Esophagus muscularis mucosa (tissue), 4 donors: Measurements from ENCODE around the gene AQP6. TPM values are rescaled to one million over a fixed set of nuclear protein-coding genes. Genes with fewer than 3 reads are reported as not detected.
A peak's percentile ranks its signal among the peaks of the same experiment; 100 is the strongest.

Experiments used
- DNase-seq: peaks from one replicate; pipeline ENCODE4 v3.0.0-alpha.2; 2017; ENCODE audit errors: extremely low spot score
- H3K27ac ChIP-seq, 4 donors: fragments of 200-600 bp; sonication (generic); replicated peaks in 1 of 4; 1 replicate in 3 of 4; 2 replicates in 1 of 4; pipeline ENCODE4 v1.5.1; 2016 to 2019; ENCODE audit warnings: mild to moderate bottlenecking in 1 of 4
- H3K27me3 ChIP-seq, 4 donors: fragments of 200-600 bp; sonication (generic); one replicate each; pipeline versions ENCODE4 v1.5.1 to v1.6.0; 2016 to 2019
- H3K36me3 ChIP-seq, 4 donors: fragments of 200-600 bp; sonication (generic); one replicate each; pipeline ENCODE4 v1.5.1; 2016 to 2019
- H3K4me1 ChIP-seq, 4 donors: fragments of 200-600 bp; sonication (generic); one replicate each; pipeline ENCODE4 v1.5.1; 2016 to 2019
- H3K4me3 ChIP-seq, 4 donors: fragments of 200-600 bp; sonication (generic); 1 replicate in 2 of 4; 2 replicates in 2 of 4; pipeline ENCODE4 v1.5.1; 2016 to 2019; ENCODE audit warnings: mild to moderate bottlenecking in 4 of 4, moderate library complexity in 1 of 4
- H3K9me3 ChIP-seq, 4 donors: fragments of 200-600 bp; sonication (generic); 1 replicate in 3 of 4; 2 replicates in 1 of 4; pipeline ENCODE4 v1.5.1; 2016 to 2019
- EP300 ChIP-seq: sonication (generic); formaldehyde crosslinking; IDR thresholded peaks from one replicate; pipeline ENCODE4 v1.6.1; 2017; ENCODE audit warnings: antibody characterized with exemption
- POLR2A ChIP-seq: fragments of 450-650 bp; IDR thresholded peaks from one replicate; pipeline ENCODE4 v1.6.1; 2017; ENCODE audit warnings: antibody characterized with exemption, moderate library complexity, mild to moderate bottlenecking, low read depth
- POLR2AphosphoS5 ChIP-seq, 2 donors: sonication (generic); formaldehyde crosslinking; IDR thresholded peaks; one replicate each; pipeline ENCODE4 v1.6.1; 2017; ENCODE audit warnings: antibody characterized with exemption in 2 of 2
- WGBS: methylation state at CpG from one replicate; pipeline ENCODE4 v1.1.5; 2018; 5-methylcytosine and 5-hydroxymethylcytosine counted together
- intact Hi-C: fragments of 100-400 bp; cut with DNase I; formaldehyde crosslinking; loops from one replicate; pipeline ENCODE4 v1.15.1; 2023
- total RNA-seq, 4 donors: library from RNA; depleted of rRNA; stranded (reverse); fragments of >200 nt; gene quantifications; one replicate each; pipeline versions ENCODE4 v1.1.0 to v1.2.1, GENCODE V29; 2016
- TF ChIP-seq, protein P1 (sequence below), 3 experiments: fragments of 200-600 bp in 2 of 3; fragments of 450-650 bp in 1 of 3; sonication (generic) in 2 of 3; IDR thresholded peaks; one replicate each; pipeline ENCODE4 v1.5.1; 2017 to 2019; ENCODE audit warnings: antibody characterized with exemption in 3 of 3, mild to moderate bottlenecking in 2 of 3, moderate library complexity in 1 of 3

Gene AQP6
- total RNA-seq, 4 donors from 2014 or later, result 0.11 TPM; not detected in 3

DNA sequence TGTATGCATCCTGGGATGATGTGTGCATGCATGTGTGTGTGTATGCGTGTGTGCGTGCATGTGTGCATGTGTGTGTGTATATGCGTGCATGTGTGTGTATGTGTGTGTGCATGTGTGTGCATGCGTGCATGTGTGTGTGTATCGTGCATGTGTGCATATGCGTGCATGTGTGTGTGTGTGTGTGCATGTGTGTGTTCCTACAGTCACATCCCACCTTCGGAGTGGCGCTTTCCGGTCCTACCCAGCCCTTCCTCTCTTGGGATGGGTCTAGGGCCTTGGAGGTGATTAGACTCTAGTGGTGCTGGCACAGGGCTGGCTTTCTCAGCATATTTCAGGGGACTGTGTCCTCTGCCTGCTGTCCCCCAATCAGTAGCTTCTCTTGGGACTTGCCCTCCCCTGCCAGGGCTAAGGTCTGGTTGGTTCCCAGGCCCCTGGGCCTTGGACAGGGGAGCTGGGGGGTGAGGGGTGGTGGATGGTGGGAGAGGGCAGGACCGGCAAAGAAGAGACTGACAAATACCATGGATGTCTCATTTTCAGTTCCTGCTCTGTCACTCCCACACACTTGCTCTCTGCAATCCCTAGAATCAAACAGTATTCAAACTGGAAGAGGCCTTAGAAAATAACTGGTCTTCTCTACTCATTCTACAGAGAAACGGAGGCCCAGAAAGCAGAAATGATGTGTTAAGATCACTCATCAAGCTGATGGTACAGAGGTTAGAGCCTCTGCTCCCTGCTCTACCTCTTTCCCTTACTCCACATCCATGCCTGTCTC is 47.1 kb upstream of the AQP6 start:
- H3K4me3 ChIP-seq, result no peak overlapping the region
- DNase-seq, result no peak
- peaks cover 0 to 4% (median 0%) of the 10 kb centered on the region in 4 donors for H3K27me3 ChIP-seq
- H3K27ac ChIP-seq, result no peak overlapping the region
- H3K9me3 ChIP-seq, result no peaks in the 10 kb centered on the region
- H3K4me1 ChIP-seq, result peaks cover 0 to 12% (median 9%) of the 10 kb centered on the region in 4 donors
- intact Hi-C loops, result no loop called here
- TF ChIP-seq, protein P1, sequence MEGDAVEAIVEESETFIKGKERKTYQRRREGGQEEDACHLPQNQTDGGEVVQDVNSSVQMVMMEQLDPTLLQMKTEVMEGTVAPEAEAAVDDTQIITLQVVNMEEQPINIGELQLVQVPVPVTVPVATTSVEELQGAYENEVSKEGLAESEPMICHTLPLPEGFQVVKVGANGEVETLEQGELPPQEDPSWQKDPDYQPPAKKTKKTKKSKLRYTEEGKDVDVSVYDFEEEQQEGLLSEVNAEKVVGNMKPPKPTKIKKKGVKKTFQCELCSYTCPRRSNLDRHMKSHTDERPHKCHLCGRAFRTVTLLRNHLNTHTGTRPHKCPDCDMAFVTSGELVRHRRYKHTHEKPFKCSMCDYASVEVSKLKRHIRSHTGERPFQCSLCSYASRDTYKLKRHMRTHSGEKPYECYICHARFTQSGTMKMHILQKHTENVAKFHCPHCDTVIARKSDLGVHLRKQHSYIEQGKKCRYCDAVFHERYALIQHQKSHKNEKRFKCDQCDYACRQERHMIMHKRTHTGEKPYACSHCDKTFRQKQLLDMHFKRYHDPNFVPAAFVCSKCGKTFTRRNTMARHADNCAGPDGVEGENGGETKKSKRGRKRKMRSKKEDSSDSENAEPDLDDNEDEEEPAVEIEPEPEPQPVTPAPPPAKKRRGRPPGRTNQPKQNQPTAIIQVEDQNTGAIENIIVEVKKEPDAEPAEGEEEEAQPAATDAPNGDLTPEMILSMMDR (IDR thresholded peaks at IDR 0.05), result no peak
- TF ChIP-seq POLR2AphosphoS5 (IDR thresholded peaks at IDR 0.05) (no peak), EP300 (no peak), POLR2A (no peak)
- no peaks in the 10 kb centered on the region for H3K36me3 ChIP-seq
- 92% methylated on average over 11 of the region's 11 CpGs for WGBS

DNA sequence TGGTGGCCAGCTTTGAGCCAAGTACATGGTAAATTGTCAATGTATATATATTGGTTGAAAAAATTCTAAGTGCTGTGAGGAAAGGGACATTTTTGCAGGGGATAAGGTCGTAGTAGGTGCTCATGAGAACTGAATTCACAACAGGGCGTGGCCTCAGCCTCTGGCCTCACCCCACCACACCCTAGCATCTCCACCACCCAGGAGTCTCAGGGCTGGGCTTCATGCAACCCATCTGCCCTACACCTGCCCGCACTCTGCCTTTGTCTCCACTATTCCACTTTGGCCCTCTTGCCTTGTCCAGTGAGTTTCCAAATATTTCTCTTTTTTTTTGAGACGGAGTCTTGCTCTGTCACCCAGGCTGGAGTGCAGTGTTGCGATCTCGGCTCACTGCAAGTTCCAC is 44.3 kb upstream of the AQP6 start:
- Histone ChIP-seq H3K4me1 (peaks cover 0 to 2% (median 0%) of the 10 kb centered on the region in 4 donors), H3K27ac (no peak overlapping the region), H3K4me3 (no peak overlapping the region), H3K36me3 (no peaks in the 10 kb centered on the region), H3K27me3 (no peaks in the 10 kb centered on the region), H3K9me3 (no peaks in the 10 kb centered on the region)
- no peak for DNase-seq
- TF ChIP-seq POLR2A (no peak), EP300 (no peak), POLR2AphosphoS5 (IDR thresholded peaks at IDR 0.05) (no peak)
- TF ChIP-seq, protein P1 (IDR thresholded peaks at IDR 0.05), result no peak
- intact Hi-C loops, result no loop called here
- 93% methylated on average over 6 of the region's 6 CpGs for WGBS

DNA sequence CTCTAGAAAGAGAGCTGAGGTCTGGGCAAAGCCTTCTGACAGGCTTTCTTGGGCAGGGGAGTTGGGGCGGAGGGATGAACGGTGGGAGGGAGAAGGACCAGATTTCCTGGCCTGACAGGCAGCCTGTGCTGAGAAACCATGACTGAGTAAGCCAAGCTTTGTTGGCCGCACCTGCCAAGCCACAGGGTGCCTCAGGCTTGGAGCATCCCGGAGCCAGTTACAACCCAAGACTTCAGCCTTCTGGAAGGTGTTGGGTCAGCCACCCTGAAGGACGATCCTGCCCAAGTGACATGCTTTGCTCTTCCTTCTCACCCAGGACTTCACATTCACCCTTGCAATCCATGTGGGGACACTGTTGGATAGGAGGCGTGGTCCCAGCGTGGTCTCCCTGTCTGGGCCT is 43.2 kb upstream of the AQP6 start:
- Histone ChIP-seq H3K4me3 (no peak overlapping the region), H3K4me1 (no peaks in the 10 kb centered on the region), H3K27ac (no peak overlapping the region), H3K36me3 (no peaks in the 10 kb centered on the region), H3K27me3 (no peaks in the 10 kb centered on the region), H3K9me3 (no peaks in the 10 kb centered on the region)
- no peak for DNase-seq
- 77% methylated on average over 4 of the region's 7 CpGs for WGBS
- no peak for TF ChIP-seq POLR2A
- TF ChIP-seq, protein P1 (IDR thresholded peaks at IDR 0.05), result no peak
- no peak for TF ChIP-seq EP300
- no peak for TF ChIP-seq POLR2AphosphoS5 (IDR thresholded peaks at IDR 0.05)
- intact Hi-C loops, result no loop called here

DNA sequence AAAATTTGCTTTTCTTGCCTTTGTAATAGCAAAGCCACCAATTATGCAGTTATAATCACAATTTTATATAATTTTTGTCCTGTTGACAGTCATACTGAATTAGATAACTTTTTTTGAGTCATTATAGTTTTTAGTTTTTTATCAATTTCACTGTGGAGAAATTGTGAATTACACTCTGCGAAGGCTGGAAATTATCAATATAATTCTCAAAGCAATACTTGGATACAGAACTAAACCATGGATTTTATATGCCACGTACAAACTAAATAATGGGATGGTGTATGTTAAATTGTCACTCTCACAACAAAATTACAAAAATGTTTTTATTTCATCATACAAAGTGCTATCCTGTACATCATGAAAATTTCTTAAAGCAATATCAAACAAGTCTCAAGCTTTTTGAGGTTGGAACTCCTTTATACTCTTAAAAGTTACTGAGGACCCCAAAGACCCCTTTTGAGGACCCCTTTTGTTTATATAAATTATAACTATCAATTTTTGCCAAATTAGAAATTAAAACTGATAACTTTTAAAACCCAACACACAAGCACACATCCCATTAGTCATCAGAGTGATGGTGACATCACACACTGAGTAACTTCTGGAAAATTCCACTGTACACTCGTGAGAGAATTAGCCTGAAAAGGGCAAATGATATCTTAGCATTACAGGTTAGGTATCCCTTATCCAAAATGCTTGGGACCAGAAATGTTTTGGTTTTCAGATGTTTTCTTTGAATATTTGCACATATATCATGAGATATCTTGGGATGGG is 42.0 kb upstream of the AQP6 start:
- Histone ChIP-seq H3K4me1 (no peaks in the 10 kb centered on the region), H3K27ac (no peak overlapping the region), H3K9me3 (no peaks in the 10 kb centered on the region), H3K27me3 (no peaks in the 10 kb centered on the region), H3K4me3 (no peak overlapping the region), H3K36me3 (no peaks in the 10 kb centered on the region)
- 64% methylated on average over 3 of the region's 3 CpGs for WGBS
- no peak for DNase-seq
- TF ChIP-seq EP300 (no peak), POLR2AphosphoS5 (IDR thresholded peaks at IDR 0.05) (no peak), POLR2A (no peak)
- TF ChIP-seq, protein P1 (IDR thresholded peaks at IDR 0.05), result peak in 1 of 3 experiments; percentile 17
- intact Hi-C loops, result no loop called here
